NCI-H524 (cell line): ENCODE data around the gene VWA8.

Source experiments
- DNase-seq, 2 experiments: peaks; one replicate each; lab custom pipeline; 2025; lab: John Stamatoyannopoulos, UW

Gene VWA8

DNA sequence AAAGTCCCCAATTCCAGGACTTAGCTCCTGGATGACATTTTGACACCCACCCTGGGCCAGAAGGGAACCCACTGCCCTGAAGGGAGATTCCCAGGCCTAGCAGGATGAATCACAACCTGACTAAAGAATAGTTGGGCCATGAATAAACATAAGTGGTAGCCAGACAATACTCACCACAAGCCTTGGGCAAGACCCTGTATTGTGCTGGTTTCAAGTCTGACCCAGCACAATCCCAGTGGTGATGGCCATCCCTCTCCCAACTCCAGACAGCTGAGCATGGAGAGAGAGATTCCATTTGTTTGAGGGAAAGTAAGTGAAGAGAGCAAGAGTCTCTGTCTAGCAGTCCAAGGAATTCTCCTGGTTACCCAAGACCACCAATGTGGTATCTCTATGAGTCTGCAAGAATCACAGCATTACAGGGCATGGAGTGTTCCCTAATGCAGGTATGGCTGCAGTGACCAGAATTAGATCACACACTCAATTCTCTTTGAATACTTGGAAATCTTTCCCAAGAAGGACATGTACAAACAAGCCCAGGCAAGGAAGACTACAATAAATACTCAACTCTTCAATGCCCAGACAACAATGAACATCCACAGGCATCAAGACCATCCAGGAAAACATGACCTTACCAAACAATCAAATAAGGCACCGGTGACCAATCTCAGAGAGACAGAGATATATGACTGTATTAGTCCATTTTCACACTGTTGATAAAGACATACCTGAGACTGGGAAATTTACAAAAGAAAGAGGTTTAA, 158.0 kb downstream of the VWA8 start:
- no peak for DNase-seq

DNA sequence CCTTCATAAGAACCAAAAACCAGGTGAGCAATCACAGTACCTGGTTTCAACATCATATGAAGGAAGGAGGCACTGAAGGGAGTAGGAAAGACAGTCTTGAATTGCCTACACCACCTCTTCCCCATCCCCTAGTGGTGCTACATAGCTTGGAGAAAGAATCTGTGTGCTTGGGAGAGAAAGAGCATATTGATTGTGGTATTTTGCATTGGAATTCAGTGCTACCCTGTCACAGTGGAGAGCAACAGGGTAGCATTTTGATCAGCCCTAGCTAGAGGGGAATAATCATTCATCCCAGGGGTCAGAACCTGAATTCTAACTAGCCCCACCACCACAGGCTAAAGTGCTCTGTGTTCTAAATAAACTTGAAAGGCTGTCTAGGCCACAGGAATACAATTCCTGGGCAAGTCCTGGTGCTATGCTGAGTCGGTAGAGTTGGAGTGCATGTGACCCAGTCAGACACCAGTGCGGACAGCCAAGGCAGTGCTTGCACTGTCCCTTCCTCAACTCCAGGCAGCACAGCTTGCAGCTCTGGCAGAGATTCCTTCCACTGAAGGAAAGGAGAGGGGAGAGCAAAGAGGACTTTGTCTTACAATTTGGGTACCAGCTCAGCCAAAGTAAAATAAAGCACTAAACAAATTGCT, 158.7 kb downstream of the VWA8 start:
- DNase-seq: no peak

- DNase-seq: no peak
Measured at GRCh38 chr13:41791056-41791455, 169.9 kb downstream of the VWA8 start.

- DNase-seq: no peak
Measured at GRCh38 chr13:41788552-41788951, 172.4 kb downstream of the VWA8 start.

- no peak for DNase-seq
Measured at GRCh38 chr13:41785402-41786172, 175.3 kb downstream of the VWA8 start.

GRCh38 chr13:41782086-41782485, 178.8 kb downstream of the VWA8 start:
- no peak for DNase-seq

DNA sequence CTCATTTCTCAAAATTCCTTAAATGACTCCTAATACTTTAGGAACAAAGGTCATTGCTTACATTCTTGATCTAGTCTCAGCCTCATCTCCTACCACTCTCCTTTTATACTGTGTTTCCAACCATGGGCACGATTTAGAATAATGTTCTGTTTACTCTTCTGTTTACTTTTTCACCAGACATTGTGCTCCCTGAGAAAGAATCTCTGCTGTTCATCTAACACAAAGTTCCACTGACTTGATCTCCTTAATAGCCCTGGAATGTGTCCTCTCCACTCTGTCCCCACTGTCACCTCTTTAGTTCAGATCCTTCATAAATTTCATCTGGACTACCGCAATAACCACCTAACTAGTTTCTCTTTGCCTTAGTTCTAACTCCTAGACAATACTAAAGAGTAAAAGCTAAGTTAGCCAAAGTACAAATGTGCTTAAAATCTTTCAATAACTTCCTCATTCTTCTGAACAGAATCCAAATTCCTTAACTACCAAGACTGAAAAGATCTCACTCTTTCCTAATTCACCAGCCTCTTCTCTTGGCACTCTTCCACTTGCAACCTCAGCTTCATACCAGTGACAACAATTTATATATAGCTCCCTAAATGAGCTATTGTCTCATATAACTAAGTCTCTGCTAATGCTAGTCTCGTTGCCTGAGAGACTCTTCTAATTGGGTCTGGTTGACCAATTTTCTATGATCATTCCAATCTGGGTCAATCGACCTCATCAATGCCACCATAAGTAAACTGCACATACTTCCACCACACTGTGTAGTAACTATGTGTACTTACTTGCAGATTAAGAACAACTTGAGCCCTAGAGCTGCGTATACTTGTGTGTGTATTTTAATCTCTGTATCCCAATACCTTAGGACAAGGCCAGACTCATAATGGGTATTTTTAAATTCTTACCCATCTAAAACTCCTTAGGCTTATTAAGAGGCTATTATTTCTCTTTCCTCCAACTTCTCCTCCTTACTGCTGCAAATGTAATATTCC, 179.9 kb downstream of the VWA8 start:
- DNase-seq: no peak

DNA sequence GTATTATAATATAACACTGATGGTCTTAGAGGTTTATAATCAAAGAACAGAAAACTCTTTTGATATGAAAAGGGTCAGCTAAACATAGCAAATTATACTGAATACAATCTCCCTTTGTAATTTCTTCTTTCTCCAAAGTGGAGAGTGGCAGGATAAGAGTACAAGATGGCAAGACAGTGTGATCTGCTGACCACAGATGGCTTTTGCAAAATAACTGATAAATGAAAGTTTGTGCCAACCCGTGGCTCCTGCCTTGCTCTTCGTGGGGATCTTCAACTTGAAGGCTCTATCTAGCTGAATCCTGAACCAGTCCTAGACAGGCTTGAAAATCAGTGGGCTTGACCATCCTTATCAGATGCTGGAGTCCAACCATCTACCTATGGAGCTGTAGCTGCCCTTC, 185.7 kb downstream of the VWA8 start:
- no peak for DNase-seq

DNA sequence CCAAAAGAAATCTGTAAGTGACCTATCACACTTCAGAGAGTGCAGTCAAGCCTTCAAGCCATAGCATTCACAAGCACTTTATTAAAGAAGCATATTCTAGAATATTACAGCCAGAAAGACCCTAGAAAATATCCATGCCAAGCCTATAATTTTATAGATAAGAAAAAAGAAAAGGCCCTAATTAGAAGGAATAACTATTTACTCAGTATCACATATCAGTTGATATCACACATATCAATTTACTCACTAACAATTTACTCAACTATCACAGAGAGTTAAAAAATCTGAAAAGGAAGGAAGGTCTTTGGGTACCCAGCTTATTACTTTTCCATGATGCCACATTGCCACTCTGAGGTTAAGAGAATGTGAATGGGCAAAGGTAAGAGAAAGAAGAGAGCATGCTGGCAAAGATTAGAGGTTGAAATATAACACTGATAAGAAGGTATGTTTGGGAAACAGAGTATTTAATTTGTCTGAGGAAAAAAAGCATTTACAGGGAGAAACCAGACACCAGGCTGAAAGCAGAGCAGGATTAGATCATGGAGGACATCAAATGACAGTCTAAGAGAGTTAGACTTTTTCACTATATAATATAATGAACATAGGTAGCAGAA, 186.2 kb downstream of the VWA8 start:
- DNase-seq: no peak

- no peak for DNase-seq
Measured at GRCh38 chr13:41767801-41768200, 193.1 kb downstream of the VWA8 start.

- DNase-seq: no peak
Measured at GRCh38 chr13:41766439-41766838, 194.5 kb downstream of the VWA8 start.

DNA sequence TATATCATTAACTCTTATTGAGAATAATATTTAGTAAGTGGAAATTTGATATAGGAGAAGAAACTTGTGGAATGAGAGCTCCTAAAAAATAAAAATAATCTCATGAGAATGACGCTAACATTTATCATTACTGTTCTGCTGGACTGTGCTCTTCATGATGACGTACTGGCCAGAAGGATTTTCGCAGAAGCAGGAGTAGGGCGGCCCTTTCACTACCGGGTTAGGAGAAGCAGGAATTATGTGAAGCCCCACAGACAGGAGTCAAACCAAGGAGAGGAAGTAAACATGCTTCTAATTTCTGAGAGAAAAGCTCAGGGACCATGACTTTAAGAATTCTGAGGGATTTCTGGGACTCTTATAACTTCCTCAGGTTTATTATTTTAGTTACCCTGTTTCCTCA, 195.1 kb downstream of the VWA8 start:
- DNase-seq: no peak

DNA sequence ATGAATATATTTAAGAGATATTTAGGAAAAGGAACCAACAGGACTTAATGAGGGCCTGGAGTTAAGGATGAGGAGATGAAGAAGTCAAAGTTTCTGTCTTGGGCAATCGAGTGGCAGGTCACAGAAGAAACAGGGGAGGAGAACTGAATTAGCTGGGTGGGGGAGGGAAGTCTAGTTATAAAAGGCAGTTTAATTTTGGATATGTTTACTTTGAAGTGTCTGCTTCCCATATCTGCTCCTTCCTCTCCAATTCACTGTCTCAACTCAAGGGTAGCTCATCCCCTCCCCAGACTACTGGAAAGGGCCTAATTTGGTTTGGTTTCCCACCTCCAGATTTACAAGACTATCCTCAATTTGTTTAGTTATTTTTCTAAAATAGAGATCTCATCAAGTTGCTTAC, 195.9 kb downstream of the VWA8 start:
- no peak for DNase-seq

- DNase-seq: no peak
Measured at GRCh38 chr13:41764558-41764957, 196.4 kb downstream of the VWA8 start.

GRCh38 chr13:41763782-41764181, 197.1 kb downstream of the VWA8 start:
- DNase-seq: no peak

- no peak for DNase-seq
Measured at GRCh38 chr13:41762796-41763195, 198.1 kb downstream of the VWA8 start.

- DNase-seq: no peak
Measured at GRCh38 chr13:41756198-41756880, 204.6 kb downstream of the VWA8 start.

- no peak for DNase-seq
Measured at GRCh38 chr13:41751734-41752445, 209.0 kb downstream of the VWA8 start.

- no peak for DNase-seq
Measured at GRCh38 chr13:41751277-41751676, 209.6 kb downstream of the VWA8 start.

- no peak for DNase-seq
Measured at GRCh38 chr13:41746259-41746658, 214.7 kb downstream of the VWA8 start.
